Measurements from ENCODE around the gene HPSE2. TPM values are rescaled to one million over a fixed set of nuclear protein-coding genes. Genes with fewer than 3 reads are reported as not detected.
A peak's percentile ranks its signal among the peaks of the same experiment; 100 is the strongest.

Gene HPSE2
- polyA plus RNA-seq, 1 experiment: not detected

DNA sequence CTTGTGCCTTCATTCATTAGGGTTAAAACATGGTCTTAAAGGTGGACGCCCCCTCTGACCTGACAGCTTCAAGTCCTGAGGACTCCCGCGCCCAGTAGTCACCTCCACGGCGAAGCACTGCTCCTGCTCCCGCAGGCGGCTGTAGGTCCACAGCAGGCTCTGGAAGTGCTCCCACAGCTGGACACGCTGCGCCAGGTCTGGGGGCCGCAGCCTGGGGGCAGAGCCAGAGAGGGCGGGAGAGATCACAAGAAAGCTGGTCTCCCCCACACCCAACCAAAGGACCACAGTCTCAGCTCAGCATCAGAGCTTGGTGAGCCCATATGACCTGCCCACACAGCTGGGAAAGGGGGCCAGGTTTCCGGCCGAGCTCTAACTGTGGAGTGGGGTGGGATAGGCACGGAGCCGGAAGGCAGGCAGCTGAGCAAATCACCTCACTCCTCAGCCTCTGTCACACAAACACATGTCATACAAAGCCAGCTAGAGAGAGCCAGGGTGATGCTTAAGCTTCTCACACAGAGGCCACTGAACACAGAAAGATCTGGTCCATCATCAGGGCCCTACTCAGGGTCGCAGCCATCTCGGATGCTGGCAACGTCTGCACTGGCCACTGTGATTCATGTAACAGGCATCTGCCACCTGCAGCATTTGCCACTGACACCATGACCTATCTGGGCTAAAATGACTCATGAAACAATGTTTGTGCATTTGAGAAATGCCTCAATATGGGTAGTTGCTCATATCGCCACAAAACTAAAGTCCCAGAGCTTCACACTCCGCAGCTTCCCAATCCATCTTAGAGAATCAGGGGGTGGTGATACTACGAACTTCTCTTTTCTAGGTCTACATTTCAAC lies 801.5 kb downstream of the HPSE2 start:
- Histone ChIP-seq H3K4me3 (ENCODE audit: low read depth, low read length) (no peak overlapping the region), H3K9me3 (ENCODE audit: control insufficient read depth, insufficient read depth, low read length) (peaks cover 9% of the 10 kb centered on the region), H3K27ac (ENCODE audit: low read depth, low read length) (no peak overlapping the region), H3K27me3 (ENCODE audit: control insufficient read depth, insufficient read depth, low read length) (no peaks in the 10 kb centered on the region)
- ChIA-PET CTCF (interaction anchor here (0.7 to 4.2 kb wide), 3 partner anchors 9 to 1791 kb away, joined by 3 to 29 read pairs (median 6); no protein-coding TSS in a partner anchor), POLR2A (interaction anchor here (1.8 kb wide), 1 partner anchor 19 kb away, joined by 6 read pairs; the partner anchor contains the start of gene PYROXD2)
- TF ChIP-seq, protein P1, sequence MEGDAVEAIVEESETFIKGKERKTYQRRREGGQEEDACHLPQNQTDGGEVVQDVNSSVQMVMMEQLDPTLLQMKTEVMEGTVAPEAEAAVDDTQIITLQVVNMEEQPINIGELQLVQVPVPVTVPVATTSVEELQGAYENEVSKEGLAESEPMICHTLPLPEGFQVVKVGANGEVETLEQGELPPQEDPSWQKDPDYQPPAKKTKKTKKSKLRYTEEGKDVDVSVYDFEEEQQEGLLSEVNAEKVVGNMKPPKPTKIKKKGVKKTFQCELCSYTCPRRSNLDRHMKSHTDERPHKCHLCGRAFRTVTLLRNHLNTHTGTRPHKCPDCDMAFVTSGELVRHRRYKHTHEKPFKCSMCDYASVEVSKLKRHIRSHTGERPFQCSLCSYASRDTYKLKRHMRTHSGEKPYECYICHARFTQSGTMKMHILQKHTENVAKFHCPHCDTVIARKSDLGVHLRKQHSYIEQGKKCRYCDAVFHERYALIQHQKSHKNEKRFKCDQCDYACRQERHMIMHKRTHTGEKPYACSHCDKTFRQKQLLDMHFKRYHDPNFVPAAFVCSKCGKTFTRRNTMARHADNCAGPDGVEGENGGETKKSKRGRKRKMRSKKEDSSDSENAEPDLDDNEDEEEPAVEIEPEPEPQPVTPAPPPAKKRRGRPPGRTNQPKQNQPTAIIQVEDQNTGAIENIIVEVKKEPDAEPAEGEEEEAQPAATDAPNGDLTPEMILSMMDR (IDR thresholded peaks at IDR 0.05; ENCODE audit: low read depth, low read length): no peak
- DNase-seq (ENCODE audit: low read depth, low spot score): peak; percentile 37

DNA sequence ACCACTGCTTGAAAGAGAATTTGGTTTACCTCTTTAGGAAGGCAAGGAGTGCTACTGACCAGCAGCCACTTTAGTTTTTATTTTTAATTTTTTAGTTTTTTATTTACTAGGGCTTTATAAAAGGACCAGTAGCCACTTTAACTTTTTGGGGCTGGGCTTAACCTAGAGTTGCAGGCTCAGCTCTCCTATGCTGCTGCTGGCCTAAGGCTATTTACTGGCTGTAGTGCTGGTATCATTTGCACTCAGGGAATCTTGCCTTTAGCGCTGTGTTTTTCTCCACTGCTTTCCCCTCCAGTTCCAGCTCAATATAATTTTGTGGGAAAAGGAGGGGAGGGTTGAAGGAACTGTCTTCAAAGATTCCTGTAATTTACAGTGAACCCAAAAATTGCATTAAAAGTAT lies 802.3 kb downstream of the HPSE2 start:
- CTCF ChIA-PET: interaction anchor here (4.2 kb wide), 1 partner anchor 8 kb away, joined by 29 read pairs; no protein-coding TSS in a partner anchor

DNA sequence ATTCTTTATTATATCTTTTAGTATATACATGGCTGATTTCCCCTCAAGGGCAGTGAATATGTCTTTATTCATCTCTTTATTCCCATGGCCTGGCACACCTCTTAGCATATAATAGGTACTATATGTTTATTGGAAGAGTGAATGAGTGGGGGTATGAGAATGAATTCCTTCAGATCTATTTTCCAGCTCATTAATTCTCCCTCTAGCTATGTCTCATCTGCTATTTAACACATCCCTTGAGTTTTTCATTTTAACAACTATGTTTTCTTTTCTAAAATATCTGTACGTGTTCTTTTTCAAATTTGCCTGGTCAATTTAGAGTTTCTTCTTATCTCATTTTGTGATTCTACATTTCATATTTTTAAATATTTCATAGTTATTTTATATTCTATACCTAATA lies 803.3 kb downstream of the HPSE2 start:
- H3K9me3 ChIP-seq (ENCODE audit: control insufficient read depth, insufficient read depth, low read length): peaks cover 9% of the 10 kb centered on the region
- no peak overlapping the region for H3K4me3 ChIP-seq (ENCODE audit: low read depth, low read length)
- TF ChIP-seq, protein P1 (IDR thresholded peaks at IDR 0.05; ENCODE audit: low read depth, low read length): no peak
- POLR2A ChIA-PET: no interaction called here
- H3K27me3 ChIP-seq (ENCODE audit: control insufficient read depth, insufficient read depth, low read length): no peaks in the 10 kb centered on the region
- H3K27ac ChIP-seq (ENCODE audit: low read depth, low read length): no peak overlapping the region
- CTCF ChIA-PET: no interaction called here
- DNase-seq (ENCODE audit: low read depth, low spot score): no peak

More for the DNA sequence above, 802.3 kb downstream of the HPSE2 start:
- H3K27ac ChIP-seq (ENCODE audit: low read depth, low read length): no peak overlapping the region
- TF ChIP-seq, protein P1 (IDR thresholded peaks at IDR 0.05; ENCODE audit: low read depth, low read length): no peak
- no peaks in the 10 kb centered on the region for H3K27me3 ChIP-seq (ENCODE audit: control insufficient read depth, insufficient read depth, low read length)
- DNase-seq (ENCODE audit: low read depth, low spot score): no peak
- POLR2A ChIA-PET: interaction anchor here (1.8 kb wide), 1 partner anchor 18 kb away, joined by 6 read pairs; the partner anchor contains the start of gene PYROXD2
- peaks cover 9% of the 10 kb centered on the region for H3K9me3 ChIP-seq (ENCODE audit: control insufficient read depth, insufficient read depth, low read length)
- H3K4me3 ChIP-seq (ENCODE audit: low read depth, low read length): no peak overlapping the region

DNA sequence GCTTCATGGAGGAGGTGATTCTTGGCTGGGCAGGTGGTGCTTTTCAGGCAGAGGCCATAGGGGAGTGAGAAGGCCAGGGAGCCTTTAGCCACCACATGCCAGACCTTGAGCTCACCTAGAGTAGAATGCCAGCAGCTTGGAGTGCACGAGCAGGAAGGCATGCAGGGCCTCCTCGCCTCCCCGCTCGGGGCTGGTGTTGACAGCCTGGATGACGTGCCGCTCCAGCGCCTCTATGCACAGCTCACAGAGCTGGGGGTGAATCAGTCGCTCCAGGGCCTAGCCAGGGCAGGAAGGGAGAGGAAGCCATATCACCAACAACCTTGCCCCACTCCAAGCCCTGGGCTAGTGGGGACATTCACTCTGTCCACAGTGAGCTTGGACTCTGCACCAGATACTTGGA lies 804.6 kb downstream of the HPSE2 start:
- no peak for DNase-seq (ENCODE audit: low read depth, low spot score)
- H3K27ac ChIP-seq (ENCODE audit: low read depth, low read length): no peak overlapping the region
- H3K4me3 ChIP-seq (ENCODE audit: low read depth, low read length): no peak overlapping the region
- H3K27me3 ChIP-seq (ENCODE audit: control insufficient read depth, insufficient read depth, low read length): no peaks in the 10 kb centered on the region
- H3K9me3 ChIP-seq (ENCODE audit: control insufficient read depth, insufficient read depth, low read length): peaks cover 9% of the 10 kb centered on the region
- ChIA-PET CTCF (no interaction called here), POLR2A (no interaction called here)
- TF ChIP-seq, protein P1 (IDR thresholded peaks at IDR 0.05; ENCODE audit: low read depth, low read length): no peak

DNA sequence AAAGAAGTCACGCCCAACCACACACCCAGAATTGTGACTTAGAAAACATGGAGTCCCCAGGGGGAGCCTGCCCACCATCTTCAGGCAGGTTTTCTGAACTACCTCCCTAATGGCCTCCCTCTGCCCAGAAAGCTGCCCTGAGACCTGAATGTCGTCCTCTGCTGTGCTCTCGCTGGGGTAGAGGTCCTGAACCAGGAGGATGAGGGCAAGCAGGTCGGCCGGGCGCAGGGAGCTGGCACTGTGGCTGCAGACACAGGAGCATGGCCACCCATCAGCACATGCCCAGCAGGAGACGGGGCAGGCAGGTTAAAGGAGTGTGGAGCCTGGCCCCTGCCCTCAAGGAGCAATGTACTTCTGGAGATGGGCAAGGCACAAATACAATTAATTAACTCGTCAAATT lies 805.2 kb downstream of the HPSE2 start:
- H3K9me3 ChIP-seq (ENCODE audit: control insufficient read depth, insufficient read depth, low read length): peaks cover 9% of the 10 kb centered on the region
- no peaks in the 10 kb centered on the region for H3K27me3 ChIP-seq (ENCODE audit: control insufficient read depth, insufficient read depth, low read length)
- ChIA-PET CTCF (no interaction called here), POLR2A (no interaction called here)
- H3K27ac ChIP-seq (ENCODE audit: low read depth, low read length): no peak overlapping the region
- no peak for DNase-seq (ENCODE audit: low read depth, low spot score)
- H3K4me3 ChIP-seq (ENCODE audit: low read depth, low read length): no peak overlapping the region
- TF ChIP-seq, protein P1 (IDR thresholded peaks at IDR 0.05; ENCODE audit: low read depth, low read length): no peak

All from AG04450 (cell line).